Cerebellar nuclear complex (tissue), 1 donor: ENCODE results near the gene ATXN1.
"Not testable (repeated sequence)": the region's sequence is repeated elsewhere in the genome, so short reads cannot be mapped to it uniquely, and the experiment has no call there.

Source experiments
- DNase-seq, 2 experiments: peaks; one replicate each; lab custom pipeline; 2025; lab: John Stamatoyannopoulos, UW

ATXN1 gene

DNA sequence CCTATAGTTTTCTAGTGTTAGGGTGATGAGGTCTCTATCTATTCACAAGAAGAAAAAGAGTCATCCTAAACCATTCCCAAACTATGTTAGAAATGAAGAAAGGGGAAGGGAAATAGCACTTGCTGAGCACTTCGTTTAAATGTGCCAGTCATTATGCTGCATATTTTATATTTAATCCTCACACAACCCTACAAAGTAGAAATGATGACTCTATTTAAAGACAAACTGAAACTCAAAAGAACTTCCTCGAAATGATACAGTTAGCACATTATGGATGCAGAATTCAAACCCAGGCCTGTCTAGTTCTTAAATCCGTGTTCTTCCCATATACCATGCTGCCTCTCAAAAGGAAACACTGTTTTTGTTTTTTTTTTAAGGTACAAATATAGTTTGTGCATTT, 348.3 kb downstream of the ATXN1 start:
- DNase-seq: no peak

GRCh38 chr6:16412171-16412570, 349.1 kb downstream of the ATXN1 start:
- DNase-seq: no peak

- DNase-seq: peak in 1 of 2 experiments; percentile 66
These were observed 351.5 kb downstream of the ATXN1 start for GRCh38 chr6:16409531-16410441.

- no peak for DNase-seq
These were observed 352.5 kb downstream of the ATXN1 start for GRCh38 chr6:16408766-16409165.

DNA sequence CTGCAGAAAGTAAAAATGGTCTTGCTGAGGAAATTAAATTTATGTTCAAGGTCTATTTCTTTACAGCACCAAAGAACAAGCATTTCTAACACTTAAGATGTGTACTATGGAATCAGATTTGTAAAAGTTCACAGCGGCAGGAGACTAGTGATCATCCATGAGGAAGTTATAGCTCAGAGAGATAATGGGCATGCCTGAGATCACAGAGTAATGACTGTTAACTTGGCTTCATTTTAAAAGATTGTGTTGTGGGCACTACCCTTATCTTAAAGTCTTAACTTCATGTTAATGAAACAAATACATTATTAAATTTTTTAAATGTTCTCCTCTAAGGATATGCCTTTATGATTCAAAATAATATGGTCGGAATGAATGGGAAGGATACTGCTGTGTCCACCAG, 354.3 kb downstream of the ATXN1 start:
- no peak for DNase-seq

- not testable (repeated sequence) for DNase-seq
These were observed 354.7 kb downstream of the ATXN1 start for GRCh38 chr6:16406538-16406937.

DNA sequence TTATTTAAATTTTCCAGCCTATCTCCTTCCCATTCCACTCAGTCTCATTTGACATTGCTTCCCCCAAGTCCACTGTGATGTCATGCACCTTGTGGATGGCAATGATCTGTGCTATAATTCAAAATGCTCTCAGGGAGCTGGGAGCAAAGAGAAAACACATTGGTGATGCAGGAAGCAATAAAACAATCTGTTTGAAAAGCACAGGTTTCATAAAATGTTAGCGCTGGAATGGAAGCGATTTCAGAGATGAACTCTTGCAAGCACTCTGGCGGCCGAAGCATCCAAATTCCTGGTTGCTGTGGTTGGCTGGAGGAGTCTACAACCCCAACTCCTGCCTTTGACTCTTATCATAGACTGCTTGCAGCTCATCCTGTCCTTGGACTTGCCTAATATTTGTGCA, 355.9 kb downstream of the ATXN1 start:
- DNase-seq: no peak

GRCh38 chr6:16404456-16404855, 356.8 kb downstream of the ATXN1 start:
- no peak for DNase-seq

- no peak for DNase-seq
These were observed 357.4 kb downstream of the ATXN1 start for GRCh38 chr6:16403831-16404230.

GRCh38 chr6:16402581-16402900, 358.7 kb downstream of the ATXN1 start:
- DNase-seq: no peak

- DNase-seq: no peak
These were observed 361.0 kb downstream of the ATXN1 start for GRCh38 chr6:16400248-16400760.

DNA sequence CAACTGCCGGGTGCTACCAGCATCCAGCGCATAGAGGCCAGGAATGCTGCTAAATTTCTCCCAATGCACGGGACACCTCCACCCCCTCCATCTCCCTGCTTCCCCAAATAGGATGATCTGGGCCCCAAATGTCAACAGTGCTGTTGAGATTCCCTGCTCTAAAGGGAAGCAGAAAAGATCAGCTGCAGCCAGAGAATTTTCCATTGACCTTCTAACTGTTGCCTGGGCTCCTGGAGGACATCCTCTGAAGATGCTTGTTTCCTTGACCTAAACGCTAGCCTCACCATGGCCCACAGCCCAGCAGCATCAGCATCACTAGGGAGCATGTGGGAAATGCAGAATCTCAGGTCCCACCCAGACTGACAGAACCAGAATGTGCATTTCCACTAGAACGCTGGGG, 361.6 kb downstream of the ATXN1 start:
- DNase-seq: no peak

DNA sequence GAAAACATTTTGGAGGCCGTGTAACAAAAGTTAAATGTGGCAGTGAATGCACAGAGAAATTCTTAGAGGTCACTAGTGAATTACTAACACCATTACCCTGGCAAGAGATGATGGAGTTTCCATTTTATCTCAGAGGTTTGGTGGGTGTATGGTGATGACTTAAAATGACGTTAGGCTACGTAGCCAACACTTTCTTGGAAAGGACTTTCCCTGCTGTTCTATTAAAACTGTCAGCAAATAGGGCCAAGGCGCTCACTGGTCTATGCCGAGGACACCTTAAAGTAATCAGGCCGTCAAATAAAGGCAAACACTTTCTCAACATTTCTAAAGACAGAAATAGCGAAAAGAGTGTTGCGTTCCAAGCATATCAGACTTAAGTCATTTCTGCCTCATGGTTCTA, 362.1 kb downstream of the ATXN1 start:
- DNase-seq: no peak

GRCh38 chr6:16398587-16398986, 362.7 kb downstream of the ATXN1 start:
- no peak for DNase-seq

GRCh38 chr6:16397623-16398022, 363.6 kb downstream of the ATXN1 start:
- no peak for DNase-seq

GRCh38 chr6:16396497-16397319, 364.6 kb downstream of the ATXN1 start:
- DNase-seq: no peak

DNA sequence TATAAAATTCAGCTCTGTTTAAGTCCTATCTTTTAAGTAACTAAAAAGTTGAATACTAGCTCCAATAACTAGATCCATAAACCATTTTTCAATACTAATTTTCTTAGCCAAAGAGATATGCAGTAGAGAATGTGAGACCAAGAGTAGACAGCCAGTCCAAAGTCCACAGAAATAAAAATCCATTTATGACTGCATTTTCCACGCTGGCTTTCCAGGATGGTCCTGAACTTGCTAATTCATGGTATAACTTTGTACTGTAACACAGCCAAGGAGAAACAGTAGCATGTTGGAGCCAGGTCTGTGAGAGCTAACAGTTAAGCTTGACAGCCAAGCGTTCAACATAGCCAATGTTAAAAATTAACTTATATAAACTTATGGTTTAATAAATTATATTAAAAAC, 366.6 kb downstream of the ATXN1 start:
- no peak for DNase-seq

- DNase-seq: no peak
These were observed 367.9 kb downstream of the ATXN1 start for GRCh38 chr6:16393326-16393725.

DNA sequence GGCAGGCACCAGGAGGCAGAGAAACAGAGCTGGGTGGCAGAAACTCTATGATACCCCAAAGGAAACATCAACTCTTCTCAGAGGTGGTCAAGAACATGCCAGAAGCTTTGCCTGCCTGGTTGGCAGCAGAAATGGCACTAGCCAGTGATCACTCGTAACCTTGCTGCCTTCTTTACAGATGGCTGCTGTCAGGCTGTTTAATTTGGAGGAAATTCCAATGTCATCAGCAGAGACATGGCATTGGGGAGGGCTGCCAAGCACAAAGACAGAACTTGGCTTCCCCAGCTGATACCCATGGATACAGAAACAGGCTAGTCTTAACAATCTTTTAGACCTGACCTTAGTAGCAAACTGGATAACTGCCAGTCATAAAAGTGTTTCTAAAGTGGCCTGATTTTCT, 369.2 kb downstream of the ATXN1 start:
- DNase-seq: no peak

- DNase-seq: no peak
These were observed 369.8 kb downstream of the ATXN1 start for GRCh38 chr6:16391451-16391912.

DNA sequence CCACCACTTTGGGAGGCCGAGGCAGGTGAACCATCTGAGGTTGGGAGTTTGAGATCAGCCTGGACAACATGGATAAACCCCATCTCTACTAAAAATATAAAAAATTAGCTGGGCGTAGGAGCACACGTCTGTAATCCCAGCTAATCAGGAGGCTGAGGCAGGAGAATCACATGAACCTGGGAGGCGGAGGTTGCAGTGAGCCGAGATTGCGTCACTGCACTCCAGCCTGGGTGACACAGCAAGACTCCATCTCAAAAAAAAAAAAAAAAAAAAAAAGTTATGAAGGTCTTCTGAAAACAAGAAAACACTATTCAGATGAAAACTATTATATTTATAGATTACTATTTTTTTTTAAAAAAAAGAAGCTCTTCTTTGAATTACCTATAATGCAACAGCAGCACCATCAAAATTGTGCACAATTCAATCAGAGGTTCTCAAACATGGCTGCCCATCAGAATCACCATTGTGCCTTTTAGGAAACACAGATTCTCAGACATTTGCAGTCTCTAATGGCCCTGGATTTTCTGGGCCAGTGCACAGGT, 370.3 kb downstream of the ATXN1 start:
- not testable (repeated sequence) for DNase-seq

DNA sequence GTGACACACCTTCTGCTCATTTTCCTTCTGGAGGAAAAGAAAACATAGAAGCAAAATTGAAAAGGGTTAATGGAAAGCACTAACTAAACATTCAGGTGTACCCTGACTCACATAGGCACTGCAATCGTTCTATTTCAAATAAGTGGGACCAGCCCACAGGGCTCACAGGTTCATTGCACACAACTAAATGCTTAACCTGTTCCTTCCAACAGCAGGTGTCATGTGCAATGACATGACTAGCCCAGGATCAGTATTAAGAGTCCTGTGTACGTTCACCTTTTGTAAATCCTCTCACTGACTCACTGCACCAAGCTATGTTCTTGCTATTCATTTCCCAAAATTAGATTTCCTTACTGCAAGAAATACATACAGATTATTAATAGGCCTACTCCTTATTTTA, 371.6 kb downstream of the ATXN1 start:
- DNase-seq: no peak

GRCh38 chr6:16388488-16388887, 372.8 kb downstream of the ATXN1 start:
- no peak for DNase-seq
